Hepatocyte (in vitro differentiated cells): ENCODE results near the gene DSC2.

ENCODE experiments used
- CTCF ChIP-seq: fragments of 200-600 bp; sonication (generic); IDR thresholded peaks from 2 replicates; pipeline ENCODE4 v1.5.1; 2016; ENCODE audit warnings: antibody characterized with exemption, mild to moderate bottlenecking; ENCODE audit not compliant: poor library complexity
- EZH2 ChIP-seq: fragments of 200-600 bp; sonication (generic); IDR thresholded peaks from 2 replicates; pipeline ENCODE4 v1.6.1; 2016; ENCODE audit warnings: antibody characterized with exemption, mild to moderate bottlenecking, borderline replicate concordance

- TF ChIP-seq CTCF (no peak), EZH2 (no peak)
These were observed 53.0 kb downstream of the DSC2 start for GRCh38 chr18:31049189-31049588.
